Measurements from ENCODE around the gene FAT2. TPM values are rescaled to one million over a fixed set of nuclear protein-coding genes. Genes with fewer than 3 reads are reported as not detected.

FAT2 gene
- total RNA-seq, 1 experiment from 2014 or later: not detected

DNA sequence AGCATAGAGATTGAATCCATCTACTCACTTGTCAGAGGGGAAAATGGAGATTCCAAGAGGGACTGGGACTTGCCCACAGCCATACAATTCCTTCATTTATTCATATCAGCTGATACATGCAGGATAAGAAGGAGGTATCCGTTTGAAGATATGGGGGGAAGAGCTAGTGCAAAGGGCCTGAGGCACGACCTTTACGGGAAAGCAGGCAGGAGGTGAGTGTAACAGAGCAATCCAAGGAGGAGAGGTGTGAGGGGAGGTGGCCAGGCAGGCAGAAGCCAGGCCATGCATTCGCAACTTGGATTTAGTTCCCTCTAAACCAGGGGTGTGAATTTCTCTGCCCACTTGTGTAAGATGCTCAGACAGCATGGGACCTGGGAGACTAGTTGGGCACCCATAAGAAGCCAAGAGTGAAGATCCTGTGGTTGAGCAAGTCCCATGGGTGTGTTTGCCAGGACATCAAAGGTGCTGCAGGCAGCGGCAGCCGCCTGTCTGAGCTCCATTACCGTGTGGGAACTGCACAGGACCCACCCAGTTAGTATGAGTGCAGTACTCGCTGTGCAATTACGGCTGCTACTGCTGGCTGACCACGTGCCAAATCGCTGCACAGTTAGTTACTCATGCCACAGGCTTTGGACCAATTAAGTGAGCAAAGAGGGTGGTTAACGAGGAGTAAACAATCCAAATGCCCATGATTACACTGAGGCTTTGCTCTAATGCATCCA lies 31.4 kb upstream of the FAT2 start:
- Histone ChIP-seq H3K4me1 (ENCODE audit: insufficient read depth, low read length, poor library complexity, severe bottlenecking) (no peaks in the 10 kb centered on the region), H3K27ac (ENCODE audit: low read depth, low read length, poor library complexity, severe bottlenecking) (no peak overlapping the region), H3K27me3 (replicated peaks; ENCODE audit: insufficient read depth, low read depth, low read length, poor library complexity) (no peaks in the 10 kb centered on the region), H3K4me3 (ENCODE audit: low read depth, low read length, poor library complexity, severe bottlenecking) (no peak overlapping the region), H3K36me3 (ENCODE audit: insufficient read depth, low read length, poor library complexity, severe bottlenecking) (no peaks in the 10 kb centered on the region), H3K9me3 (ENCODE audit: low read depth, low read length, poor library complexity, severe bottlenecking) (no peaks in the 10 kb centered on the region)
- BruUV-seq (replicated peaks): no TSS peak
- intact Hi-C loops (cut with micrococcal nuclease; ENCODE audit: unreplicated experiment): no loop called here
- ChIA-PET POLR2A (ENCODE audit: low non-redundant PET) (no interaction called here), CTCF (no interaction called here)
- TF ChIP-seq, protein P1, sequence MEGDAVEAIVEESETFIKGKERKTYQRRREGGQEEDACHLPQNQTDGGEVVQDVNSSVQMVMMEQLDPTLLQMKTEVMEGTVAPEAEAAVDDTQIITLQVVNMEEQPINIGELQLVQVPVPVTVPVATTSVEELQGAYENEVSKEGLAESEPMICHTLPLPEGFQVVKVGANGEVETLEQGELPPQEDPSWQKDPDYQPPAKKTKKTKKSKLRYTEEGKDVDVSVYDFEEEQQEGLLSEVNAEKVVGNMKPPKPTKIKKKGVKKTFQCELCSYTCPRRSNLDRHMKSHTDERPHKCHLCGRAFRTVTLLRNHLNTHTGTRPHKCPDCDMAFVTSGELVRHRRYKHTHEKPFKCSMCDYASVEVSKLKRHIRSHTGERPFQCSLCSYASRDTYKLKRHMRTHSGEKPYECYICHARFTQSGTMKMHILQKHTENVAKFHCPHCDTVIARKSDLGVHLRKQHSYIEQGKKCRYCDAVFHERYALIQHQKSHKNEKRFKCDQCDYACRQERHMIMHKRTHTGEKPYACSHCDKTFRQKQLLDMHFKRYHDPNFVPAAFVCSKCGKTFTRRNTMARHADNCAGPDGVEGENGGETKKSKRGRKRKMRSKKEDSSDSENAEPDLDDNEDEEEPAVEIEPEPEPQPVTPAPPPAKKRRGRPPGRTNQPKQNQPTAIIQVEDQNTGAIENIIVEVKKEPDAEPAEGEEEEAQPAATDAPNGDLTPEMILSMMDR (conservative IDR thresholded peaks at IDR 0.05; ENCODE audit: low read depth, low read length): no peak
- no peak for TF ChIP-seq EZH2 (IDR thresholded peaks at IDR 0.05; ENCODE audit: borderline replicate concordance, low read depth, low read length, poor library complexity, severe bottlenecking)
- no peak for DNase-seq (ENCODE audit: low spot score)

DNA sequence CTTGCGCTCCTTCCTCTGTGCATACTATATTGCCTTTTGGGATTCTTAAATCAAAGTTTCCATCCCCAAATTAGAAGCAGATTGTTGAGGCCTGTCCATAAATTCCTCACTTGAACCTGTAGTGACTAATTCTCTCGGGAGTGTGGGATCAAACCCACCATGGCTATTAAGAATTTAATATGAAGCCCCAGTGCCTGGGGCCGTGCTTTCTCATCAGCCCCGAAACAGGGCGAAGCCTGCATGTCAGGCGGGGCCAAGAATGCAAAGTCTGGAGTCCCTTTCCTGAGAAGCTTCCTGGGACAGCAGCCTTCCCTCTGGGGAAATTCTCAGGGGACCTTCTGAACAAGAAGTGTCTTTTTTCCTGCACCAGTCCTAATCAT lies 29.3 kb upstream of the FAT2 start:
- POLR2A ChIA-PET (ENCODE audit: low non-redundant PET): no interaction called here
- Histone ChIP-seq H3K4me3 (ENCODE audit: low read depth, low read length, poor library complexity, severe bottlenecking) (no peak overlapping the region), H3K4me1 (ENCODE audit: insufficient read depth, low read length, poor library complexity, severe bottlenecking) (no peaks in the 10 kb centered on the region), H3K36me3 (ENCODE audit: insufficient read depth, low read length, poor library complexity, severe bottlenecking) (no peaks in the 10 kb centered on the region), H3K9me3 (ENCODE audit: low read depth, low read length, poor library complexity, severe bottlenecking) (no peaks in the 10 kb centered on the region), H3K27ac (ENCODE audit: low read depth, low read length, poor library complexity, severe bottlenecking) (no peak overlapping the region), H3K27me3 (replicated peaks; ENCODE audit: insufficient read depth, low read depth, low read length, poor library complexity) (no peaks in the 10 kb centered on the region)
- CTCF ChIA-PET: no interaction called here
- TF ChIP-seq, protein P1 (conservative IDR thresholded peaks at IDR 0.05; ENCODE audit: low read depth, low read length): no peak
- no peak for TF ChIP-seq EZH2 (IDR thresholded peaks at IDR 0.05; ENCODE audit: borderline replicate concordance, low read depth, low read length, poor library complexity, severe bottlenecking)
- intact Hi-C loops (cut with micrococcal nuclease; ENCODE audit: unreplicated experiment): no loop called here
- no TSS peak for BruUV-seq (replicated peaks)
- DNase-seq (ENCODE audit: low spot score): peak; percentile 28

DNA sequence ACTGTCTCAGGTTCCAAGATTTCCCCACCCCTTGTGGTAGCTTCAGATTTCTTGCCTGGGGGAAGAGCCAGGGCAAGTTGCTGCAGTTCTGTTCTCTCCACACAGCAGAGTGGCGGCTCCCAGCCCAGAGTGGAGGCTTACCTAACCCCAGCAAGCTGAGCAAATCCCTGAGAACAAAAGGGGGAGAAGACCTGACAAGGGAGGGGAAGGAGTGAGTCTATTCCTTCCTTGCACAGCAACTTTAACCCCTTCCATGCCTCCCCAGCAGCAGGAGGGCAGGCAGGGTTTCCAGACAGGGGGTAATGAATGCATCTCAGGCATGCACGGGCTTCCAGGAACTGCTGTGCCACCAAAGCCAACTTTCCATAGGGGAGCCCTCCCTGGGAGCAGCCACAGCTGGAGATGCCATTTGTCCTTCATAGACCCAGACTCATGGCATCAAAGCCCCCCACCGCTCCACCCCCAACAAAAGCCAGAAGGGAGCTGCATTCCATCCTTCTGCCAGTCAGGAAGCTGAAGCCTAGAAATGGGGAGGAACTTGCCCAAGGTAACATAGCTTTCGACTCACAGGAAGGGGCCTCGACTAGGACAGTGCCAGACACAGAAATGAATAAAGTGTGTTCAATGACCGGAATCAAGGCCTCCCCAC lies 28.8 kb upstream of the FAT2 start:
- H3K36me3 ChIP-seq (ENCODE audit: insufficient read depth, low read length, poor library complexity, severe bottlenecking): no peaks in the 10 kb centered on the region
- H3K4me1 ChIP-seq (ENCODE audit: insufficient read depth, low read length, poor library complexity, severe bottlenecking): no peaks in the 10 kb centered on the region
- intact Hi-C loops (cut with micrococcal nuclease; ENCODE audit: unreplicated experiment): no loop called here
- H3K4me3 ChIP-seq (ENCODE audit: low read depth, low read length, poor library complexity, severe bottlenecking): no peak overlapping the region
- ChIA-PET POLR2A (ENCODE audit: low non-redundant PET) (no interaction called here), CTCF (no interaction called here)
- TF ChIP-seq EZH2 (IDR thresholded peaks at IDR 0.05; ENCODE audit: borderline replicate concordance, low read depth, low read length, poor library complexity, severe bottlenecking): no peak
- TF ChIP-seq, protein P1 (conservative IDR thresholded peaks at IDR 0.05; ENCODE audit: low read depth, low read length): no peak
- no peaks in the 10 kb centered on the region for H3K9me3 ChIP-seq (ENCODE audit: low read depth, low read length, poor library complexity, severe bottlenecking)
- H3K27me3 ChIP-seq (replicated peaks; ENCODE audit: insufficient read depth, low read depth, low read length, poor library complexity): no peaks in the 10 kb centered on the region
- H3K27ac ChIP-seq (ENCODE audit: low read depth, low read length, poor library complexity, severe bottlenecking): no peak overlapping the region
- DNase-seq (ENCODE audit: low spot score): peak; percentile 16
- BruUV-seq (replicated peaks): no TSS peak
